ENCODE results near the gene F2. TPM values are rescaled to one million over a fixed set of nuclear protein-coding genes. Genes with fewer than 3 reads are reported as not detected.

The F2 gene
- total RNA-seq, 1 donor from 2014 or later, result 0.19 TPM

DNA sequence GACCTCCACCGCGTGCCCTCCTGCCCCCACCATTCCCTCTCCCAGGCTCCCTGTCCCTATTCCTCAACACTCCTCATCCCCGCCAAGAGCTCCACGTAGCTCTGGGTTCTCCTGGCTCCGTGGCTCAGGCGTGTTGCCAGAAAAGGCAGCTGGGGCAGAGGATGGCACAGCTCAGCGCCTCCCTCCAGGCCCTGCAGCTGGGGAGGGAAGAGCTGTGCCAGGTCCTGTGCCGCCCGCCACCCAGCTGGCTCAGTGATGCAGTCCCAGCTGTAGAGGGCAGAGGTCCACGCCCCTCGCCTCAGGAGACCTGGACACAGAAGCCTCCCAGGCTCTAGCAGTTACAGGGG lies 22.8 kb upstream of the F2 start:
- no peaks in the 10 kb centered on the region for H3K9me3 Mint-ChIP-seq (ENCODE audit: unreplicated experiment)
- no peaks in the 10 kb centered on the region for H3K27me3 Mint-ChIP-seq (ENCODE audit: unreplicated experiment)
- no peak overlapping the region for H3K4me3 Mint-ChIP-seq (ENCODE audit: unreplicated experiment)
- TF ChIP-seq, protein P1, sequence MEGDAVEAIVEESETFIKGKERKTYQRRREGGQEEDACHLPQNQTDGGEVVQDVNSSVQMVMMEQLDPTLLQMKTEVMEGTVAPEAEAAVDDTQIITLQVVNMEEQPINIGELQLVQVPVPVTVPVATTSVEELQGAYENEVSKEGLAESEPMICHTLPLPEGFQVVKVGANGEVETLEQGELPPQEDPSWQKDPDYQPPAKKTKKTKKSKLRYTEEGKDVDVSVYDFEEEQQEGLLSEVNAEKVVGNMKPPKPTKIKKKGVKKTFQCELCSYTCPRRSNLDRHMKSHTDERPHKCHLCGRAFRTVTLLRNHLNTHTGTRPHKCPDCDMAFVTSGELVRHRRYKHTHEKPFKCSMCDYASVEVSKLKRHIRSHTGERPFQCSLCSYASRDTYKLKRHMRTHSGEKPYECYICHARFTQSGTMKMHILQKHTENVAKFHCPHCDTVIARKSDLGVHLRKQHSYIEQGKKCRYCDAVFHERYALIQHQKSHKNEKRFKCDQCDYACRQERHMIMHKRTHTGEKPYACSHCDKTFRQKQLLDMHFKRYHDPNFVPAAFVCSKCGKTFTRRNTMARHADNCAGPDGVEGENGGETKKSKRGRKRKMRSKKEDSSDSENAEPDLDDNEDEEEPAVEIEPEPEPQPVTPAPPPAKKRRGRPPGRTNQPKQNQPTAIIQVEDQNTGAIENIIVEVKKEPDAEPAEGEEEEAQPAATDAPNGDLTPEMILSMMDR (IDR thresholded peaks at IDR 0.05), result no peak
- peaks cover 52% of the 10 kb centered on the region for H3K4me1 Mint-ChIP-seq (ENCODE audit: unreplicated experiment)
- H3K27ac Mint-ChIP-seq (ENCODE audit: unreplicated experiment), result peak overlapping the region; percentile 64
- peaks cover 13% of the 10 kb centered on the region for H3K36me3 Mint-ChIP-seq (ENCODE audit: unreplicated experiment)
- DNase-seq (ENCODE audit: extremely low spot score, unreplicated experiment), result no peak

DNA sequence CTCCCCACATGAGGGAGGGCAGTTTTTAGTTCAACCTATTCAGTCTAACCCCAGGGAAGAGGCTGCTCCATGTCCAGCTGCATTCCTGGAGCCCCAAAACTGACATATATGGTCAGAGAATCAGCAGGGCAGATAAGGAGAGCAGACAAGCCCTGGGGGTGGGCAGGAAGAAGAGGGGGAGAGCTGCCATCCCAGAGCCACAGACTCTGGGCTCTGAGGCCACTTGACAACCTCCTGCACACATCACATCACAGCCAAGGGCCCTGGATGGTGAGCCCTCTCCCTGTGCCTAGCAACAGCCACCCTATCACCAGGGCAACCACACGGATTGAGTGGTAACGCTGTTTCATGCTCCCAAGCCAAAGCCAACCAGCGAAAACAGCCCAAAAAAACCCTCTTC lies 21.7 kb upstream of the F2 start:
- Mint-ChIP-seq H3K4me3 (ENCODE audit: unreplicated experiment) (peak overlapping the region; percentile 44), H3K27me3 (ENCODE audit: unreplicated experiment) (no peaks in the 10 kb centered on the region), H3K9me3 (ENCODE audit: unreplicated experiment) (no peaks in the 10 kb centered on the region), H3K36me3 (ENCODE audit: unreplicated experiment) (peaks cover 13% of the 10 kb centered on the region), H3K27ac (ENCODE audit: unreplicated experiment) (peak overlapping the region; percentile 88), H3K4me1 (ENCODE audit: unreplicated experiment) (peaks cover 61% of the 10 kb centered on the region)
- TF ChIP-seq, protein P1 (IDR thresholded peaks at IDR 0.05), result no peak
- no peak for DNase-seq (ENCODE audit: extremely low spot score, unreplicated experiment)

DNA sequence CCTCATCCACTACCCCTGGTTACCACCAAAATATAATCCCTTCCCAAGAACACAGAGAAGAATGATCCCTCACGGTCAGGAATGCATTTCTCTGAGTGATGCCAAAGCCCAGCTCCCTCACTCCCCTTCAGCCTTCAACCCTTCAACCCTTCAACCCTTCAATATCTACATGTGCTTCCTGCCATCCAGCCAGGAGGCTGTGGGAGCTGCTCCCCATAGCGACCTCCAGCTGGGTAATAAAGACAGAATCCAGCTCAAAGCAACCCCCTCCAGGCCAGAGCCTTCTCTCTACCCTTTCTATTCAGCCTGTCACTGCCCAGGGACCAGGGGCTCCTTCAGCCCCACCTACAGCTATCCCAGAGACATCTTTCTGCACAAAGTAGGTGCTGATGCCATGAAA lies 21.3 kb upstream of the F2 start:
- Mint-ChIP-seq H3K4me3 (ENCODE audit: unreplicated experiment) (peak overlapping the region; percentile 44), H3K27me3 (ENCODE audit: unreplicated experiment) (no peaks in the 10 kb centered on the region), H3K9me3 (ENCODE audit: unreplicated experiment) (no peaks in the 10 kb centered on the region), H3K36me3 (ENCODE audit: unreplicated experiment) (peaks cover 16% of the 10 kb centered on the region), H3K27ac (ENCODE audit: unreplicated experiment) (peak overlapping the region; percentile 88), H3K4me1 (ENCODE audit: unreplicated experiment) (peaks cover 66% of the 10 kb centered on the region)
- TF ChIP-seq, protein P1 (IDR thresholded peaks at IDR 0.05), result no peak
- DNase-seq (ENCODE audit: extremely low spot score, unreplicated experiment), result no peak

DNA sequence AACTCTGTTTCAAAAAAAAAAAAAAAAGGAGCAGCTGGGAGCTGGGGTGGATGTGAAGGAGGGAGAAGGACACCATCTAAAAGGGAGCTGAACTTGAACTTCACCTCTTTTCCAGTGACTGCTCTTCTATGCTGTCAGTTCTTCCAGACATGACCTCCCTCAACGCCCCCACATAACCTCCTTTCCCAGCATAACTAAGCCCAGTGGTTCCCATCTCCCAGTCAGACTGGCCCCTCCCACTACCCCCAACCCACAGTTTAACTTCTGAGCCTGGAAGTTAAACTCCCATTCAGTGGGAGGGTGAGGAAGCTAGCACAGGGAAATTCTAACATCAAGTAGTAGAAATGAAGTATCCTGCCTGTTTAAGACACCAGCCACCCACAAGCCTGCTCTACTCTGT lies 20.4 kb upstream of the F2 start:
- Mint-ChIP-seq H3K27ac (ENCODE audit: unreplicated experiment) (peak overlapping the region; percentile 64), H3K9me3 (ENCODE audit: unreplicated experiment) (no peaks in the 10 kb centered on the region), H3K27me3 (ENCODE audit: unreplicated experiment) (no peaks in the 10 kb centered on the region), H3K36me3 (ENCODE audit: unreplicated experiment) (peaks cover 21% of the 10 kb centered on the region), H3K4me3 (ENCODE audit: unreplicated experiment) (peak overlapping the region; percentile 94), H3K4me1 (ENCODE audit: unreplicated experiment) (peaks cover 66% of the 10 kb centered on the region)
- TF ChIP-seq, protein P1 (IDR thresholded peaks at IDR 0.05), result no peak
- DNase-seq (ENCODE audit: extremely low spot score, unreplicated experiment), result no peak

DNA sequence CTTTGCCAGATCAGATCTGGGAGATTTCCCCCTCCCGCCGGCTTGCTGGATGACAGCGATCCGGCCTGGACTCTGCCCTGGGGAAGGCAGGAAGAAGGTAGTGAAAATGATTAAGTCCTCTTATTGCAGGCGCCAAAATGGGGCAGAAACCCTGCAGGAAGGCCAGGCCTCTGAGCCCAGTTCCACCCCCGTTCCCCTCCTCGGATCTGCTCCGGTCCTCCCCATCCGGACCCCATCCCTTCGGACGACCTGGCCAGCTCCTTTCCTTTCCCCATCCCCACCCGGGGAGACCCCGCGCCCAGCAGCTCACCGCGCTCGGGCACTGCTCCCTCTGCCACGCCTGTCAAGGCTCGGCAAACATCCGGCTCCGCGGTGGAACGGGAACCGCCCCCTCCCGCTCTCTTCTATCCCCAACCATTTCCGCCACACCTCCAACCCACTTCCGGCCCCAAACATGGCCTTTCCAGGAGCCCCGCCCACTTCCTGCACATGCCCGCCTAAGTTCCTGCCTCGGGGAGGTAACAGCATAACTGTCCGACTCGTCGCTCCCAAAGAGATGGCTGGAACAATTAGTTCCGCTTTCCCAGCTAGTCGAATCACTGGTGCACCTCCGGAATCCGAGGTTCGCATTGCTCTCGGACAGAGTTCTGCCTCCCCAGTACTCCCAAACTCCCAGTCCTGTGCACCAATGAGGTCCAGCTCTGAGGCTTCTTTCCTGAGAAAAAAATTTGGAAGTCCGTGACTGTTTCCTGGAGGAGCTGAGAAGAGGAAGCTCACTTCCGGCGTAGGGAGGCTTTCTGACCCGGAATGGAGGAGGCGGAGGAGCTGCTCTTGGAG lies 18.6 kb upstream of the F2 start, which contains the start of the genes ARHGAP1 and ZNF408:
Gene ARHGAP1, minus strand, starts transcription at position 379 of the 837 bp plus-strand sequence. CDS start 4,512 bp downstream, outside the sequence.
Gene ZNF408, plus strand, starts transcription at position 791 of the 837 bp plus-strand sequence. Its CDS starts 17 bp downstream, at position 808.
- DNase-seq (ENCODE audit: extremely low spot score, unreplicated experiment), result peak; percentile 98
- Mint-ChIP-seq H3K4me3 (ENCODE audit: unreplicated experiment) (peak within 1 kb of the TSS; percentile 94), H3K27ac (ENCODE audit: unreplicated experiment) (peak within 1 kb of the TSS; percentile 99), H3K4me1 (ENCODE audit: unreplicated experiment) (peaks cover 58% of the 10 kb centered on the region), H3K36me3 (ENCODE audit: unreplicated experiment) (peaks cover 16% of the 10 kb centered on the region), H3K27me3 (ENCODE audit: unreplicated experiment) (no peaks in the 10 kb centered on the region), H3K9me3 (ENCODE audit: unreplicated experiment) (no peaks in the 10 kb centered on the region)
- TF ChIP-seq, protein P1 (IDR thresholded peaks at IDR 0.05), result no peak

Measured in osteocyte (in vitro differentiated cells).